HEK293 (cell line): ENCODE measurements around the gene NDUFS7.

Experiments
- CTCF ChIA-PET: fragments of 350-600 bp; formaldehyde crosslinking; extraction: SDS; loops from one replicate; lab custom pipeline; 2021; ENCODE audit warnings: antibody characterized with exemption; lab: Yijun Ruan, JAX
- POLR2A ChIA-PET: fragments of 300-600 bp; formaldehyde crosslinking; extraction: SDS; loops from one replicate; lab custom pipeline; 2020; ENCODE audit warnings: antibody characterized with exemption, inconsistent platforms; lab: Yijun Ruan, JAX
- H3K27ac ChIP-seq: fragments of 200-500 bp; sonication (Bioruptor generic); 2 replicates; pipeline ENCODE4 v1.5.1; 2014; ENCODE audit warnings: low read depth, low read length, control low read depth, inconsistent platforms; ENCODE audit errors: extremely low read depth
- H3K36me3 ChIP-seq, 2 experiments: fragments of 200-500 bp in 1 of 2; sonication (Bioruptor generic) in 1 of 2; 1 replicate in 1 of 2; 2 replicates in 1 of 2; pipeline ENCODE4 v1.5.1; 2014 to 2017; ENCODE audit warnings: inconsistent platforms in 2 of 2, low read length in 2 of 2; ENCODE audit not compliant: control insufficient read depth in 2 of 2, insufficient read depth in 1 of 2
- H3K4me1 ChIP-seq: fragments of 200-500 bp; sonication (Bioruptor generic); 2 replicates; pipeline ENCODE4 v1.5.1; 2014; ENCODE audit warnings: mild to moderate bottlenecking, low read length, inconsistent platforms; ENCODE audit not compliant: control insufficient read depth, insufficient read depth
- H3K4me3 ChIP-seq: 2 replicates; pipeline ENCODE4 v1.5.1; 2011; ENCODE audit warnings: low read depth, mild to moderate bottlenecking, control low read depth, low read length, moderate library complexity
- H3K9me3 ChIP-seq: fragments of 200-500 bp; sonication (Bioruptor generic); 2 replicates; pipeline ENCODE4 v1.5.1; 2014; ENCODE audit warnings: low read depth, low read length, inconsistent platforms; ENCODE audit not compliant: control insufficient read depth, insufficient read depth
- KLF8 ChIP-seq: fragments of 450-650 bp; formaldehyde crosslinking; IDR thresholded peaks from 2 replicates; pipeline ENCODE4 v1.5.1; 2016; ENCODE audit warnings: missing biosample characterization, missing genetic modification characterization
- OSR2 ChIP-seq: fragments of 450-650 bp; formaldehyde crosslinking; IDR thresholded peaks from 2 replicates; pipeline ENCODE4 v1.5.1; 2016; ENCODE audit warnings: missing biosample characterization, missing genetic modification characterization
- PRDM1 ChIP-seq: fragments of 450-650 bp; formaldehyde crosslinking; IDR thresholded peaks from 2 replicates; pipeline ENCODE4; 2016; ENCODE audit warnings: missing biosample characterization, missing genetic modification characterization
- PRDM6 ChIP-seq: fragments of 450-650 bp; formaldehyde crosslinking; IDR thresholded peaks from 2 replicates; pipeline ENCODE4 v1.5.1; 2017; ENCODE audit warnings: missing biosample characterization, missing genetic modification characterization
- SP7 ChIP-seq: fragments of 450-650 bp; formaldehyde crosslinking; IDR thresholded peaks from 2 replicates; pipeline ENCODE4 v1.5.1; 2016; ENCODE audit warnings: missing biosample characterization, missing genetic modification characterization
- ZFP69B ChIP-seq: fragments of 450-650 bp; formaldehyde crosslinking; IDR thresholded peaks from 2 replicates; pipeline ENCODE4 v1.5.1; 2016; ENCODE audit warnings: missing biosample characterization, missing genetic modification characterization
- ZNF121 ChIP-seq: fragments of 450-650 bp; formaldehyde crosslinking; IDR thresholded peaks from 2 replicates; pipeline ENCODE4 v1.5.1; 2016; ENCODE audit warnings: missing biosample characterization, missing genetic modification characterization
- ZNF175 ChIP-seq: fragments of 450-650 bp; formaldehyde crosslinking; IDR thresholded peaks from 2 replicates; pipeline ENCODE4 v1.5.1; 2016; ENCODE audit warnings: missing biosample characterization, missing genetic modification characterization
- ZNF214 ChIP-seq: fragments of 450-650 bp; formaldehyde crosslinking; IDR thresholded peaks from 2 replicates; pipeline ENCODE4 v1.5.1; 2017; ENCODE audit warnings: missing biosample characterization, mild to moderate bottlenecking, missing genetic modification characterization, borderline replicate concordance
- ZNF292 ChIP-seq: fragments of 450-650 bp; formaldehyde crosslinking; IDR thresholded peaks from 2 replicates; pipeline ENCODE4 v1.5.1; 2016; ENCODE audit warnings: low read depth, missing biosample characterization, missing genetic modification characterization, borderline replicate concordance
- ZNF654 ChIP-seq: fragments of 450-650 bp; formaldehyde crosslinking; IDR thresholded peaks from 2 replicates; pipeline ENCODE4 v1.5.1; 2016; ENCODE audit warnings: low read depth, missing biosample characterization, missing genetic modification characterization
- ZNF692 ChIP-seq: fragments of 450-650 bp; formaldehyde crosslinking; IDR thresholded peaks from 2 replicates; pipeline ENCODE4 v1.5.1; 2016; ENCODE audit warnings: missing biosample characterization, missing genetic modification characterization
- ZNF701 ChIP-seq: fragments of 450-650 bp; formaldehyde crosslinking; IDR thresholded peaks from 2 replicates; pipeline ENCODE4 v1.5.1; 2016; ENCODE audit warnings: missing biosample characterization, missing genetic modification characterization
- ZNF777 ChIP-seq: fragments of 450-650 bp; formaldehyde crosslinking; IDR thresholded peaks from 2 replicates; pipeline ENCODE4 v1.5.1; 2017; ENCODE audit warnings: missing biosample characterization, missing genetic modification characterization, borderline replicate concordance
- ZNF830 ChIP-seq: fragments of 450-650 bp; IDR thresholded peaks from 2 replicates; pipeline ENCODE4 v1.5.0; 2018; ENCODE audit warnings: missing biosample characterization, missing genetic modification characterization, low read depth, mild to moderate bottlenecking, moderate library complexity
- ZSCAN16 ChIP-seq: fragments of 450-650 bp; formaldehyde crosslinking; IDR thresholded peaks from 2 replicates; pipeline ENCODE4 v1.5.1; 2016; ENCODE audit warnings: missing biosample characterization, missing genetic modification characterization
- TF ChIP-seq, protein P1 (sequence below): fragments of 450-650 bp; IDR thresholded peaks from 2 replicates; pipeline ENCODE4 v1.5.1; 2018; ENCODE audit warnings: missing biosample characterization, mild to moderate bottlenecking, missing genetic modification characterization

Gene NDUFS7

GRCh38 chr19:1377965-1378785 lies 5.5 kb upstream of the NDUFS7 start:
- Histone ChIP-seq H3K9me3 (no peaks in the 10 kb centered on the region), H3K36me3 (peaks cover 10 to 28% of the 10 kb centered on the region in 2 experiments), H3K27ac (no peak overlapping the region), H3K4me3 (no peak overlapping the region), H3K4me1 (no peaks in the 10 kb centered on the region)
- ChIA-PET POLR2A (no interaction called here), CTCF (no interaction called here)
- TF ChIP-seq ZNF175 (tag by site-specific recombination): no peak
- no peak for TF ChIP-seq OSR2
- no peak for TF ChIP-seq ZNF654 (tag by site-specific recombination)
- TF ChIP-seq SP7 (tag by site-specific recombination): no peak

DNA sequence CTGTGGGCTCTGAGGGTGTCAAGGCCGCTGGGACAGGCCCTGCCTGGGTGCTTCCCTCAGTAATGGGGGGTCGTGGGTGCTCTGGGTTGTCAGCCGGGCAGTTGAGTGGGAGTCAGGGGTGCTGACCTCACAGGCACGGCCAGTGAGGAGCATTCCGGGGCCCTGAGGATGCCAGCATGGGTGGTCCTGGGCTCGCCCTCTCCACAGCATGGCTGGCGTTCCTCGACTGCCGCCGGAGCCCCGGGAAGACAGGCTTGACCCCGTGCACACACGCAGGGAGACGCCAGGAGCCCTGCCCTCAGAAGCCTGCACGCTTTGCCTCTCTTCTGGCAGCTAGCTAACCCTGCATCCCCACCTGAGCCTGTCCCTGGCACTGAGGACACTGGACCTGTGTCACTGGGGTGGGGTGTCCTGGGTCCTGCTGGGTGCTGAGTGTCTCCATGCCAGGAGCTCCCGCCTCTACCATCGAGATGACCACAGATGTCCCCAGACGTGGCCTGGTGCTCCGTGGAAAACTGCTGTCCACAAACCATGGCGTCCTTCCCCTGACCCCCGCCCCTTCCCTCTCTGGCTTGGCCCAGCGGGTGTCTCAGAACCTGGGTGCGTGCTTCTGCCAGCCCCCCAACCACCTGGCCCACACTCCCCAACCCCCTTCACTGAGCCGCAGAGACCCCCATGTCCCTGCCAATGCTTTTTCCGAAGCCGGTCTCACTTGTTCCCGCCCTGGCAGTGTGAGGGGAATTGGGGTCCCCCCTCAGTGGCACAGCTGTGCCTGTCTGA lies 4.4 kb upstream of the NDUFS7 start:
- Histone ChIP-seq H3K4me1 (no peaks in the 10 kb centered on the region), H3K9me3 (no peaks in the 10 kb centered on the region), H3K4me3 (no peak overlapping the region), H3K36me3 (peaks cover 6 to 17% of the 10 kb centered on the region in 2 experiments; a peak in 2 of 3 replicates), H3K27ac (no peak overlapping the region)
- ChIA-PET POLR2A (interaction anchor here (1.0 kb wide), 1 partner anchor 110 kb away, joined by 4 read pairs; the partner anchor contains the start of gene CIRBP), CTCF (interaction anchor here (1.0 kb wide), 1 partner anchor 135 kb away, joined by 3 read pairs; no protein-coding TSS in a partner anchor)
- TF ChIP-seq, protein P1, sequence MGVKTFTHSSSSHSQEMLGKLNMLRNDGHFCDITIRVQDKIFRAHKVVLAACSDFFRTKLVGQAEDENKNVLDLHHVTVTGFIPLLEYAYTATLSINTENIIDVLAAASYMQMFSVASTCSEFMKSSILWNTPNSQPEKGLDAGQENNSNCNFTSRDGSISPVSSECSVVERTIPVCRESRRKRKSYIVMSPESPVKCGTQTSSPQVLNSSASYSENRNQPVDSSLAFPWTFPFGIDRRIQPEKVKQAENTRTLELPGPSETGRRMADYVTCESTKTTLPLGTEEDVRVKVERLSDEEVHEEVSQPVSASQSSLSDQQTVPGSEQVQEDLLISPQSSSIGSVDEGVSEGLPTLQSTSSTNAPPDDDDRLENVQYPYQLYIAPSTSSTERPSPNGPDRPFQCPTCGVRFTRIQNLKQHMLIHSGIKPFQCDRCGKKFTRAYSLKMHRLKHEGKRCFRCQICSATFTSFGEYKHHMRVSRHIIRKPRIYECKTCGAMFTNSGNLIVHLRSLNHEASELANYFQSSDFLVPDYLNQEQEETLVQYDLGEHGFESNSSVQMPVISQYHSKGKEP (tag by site-specific recombination): no peak

DNA sequence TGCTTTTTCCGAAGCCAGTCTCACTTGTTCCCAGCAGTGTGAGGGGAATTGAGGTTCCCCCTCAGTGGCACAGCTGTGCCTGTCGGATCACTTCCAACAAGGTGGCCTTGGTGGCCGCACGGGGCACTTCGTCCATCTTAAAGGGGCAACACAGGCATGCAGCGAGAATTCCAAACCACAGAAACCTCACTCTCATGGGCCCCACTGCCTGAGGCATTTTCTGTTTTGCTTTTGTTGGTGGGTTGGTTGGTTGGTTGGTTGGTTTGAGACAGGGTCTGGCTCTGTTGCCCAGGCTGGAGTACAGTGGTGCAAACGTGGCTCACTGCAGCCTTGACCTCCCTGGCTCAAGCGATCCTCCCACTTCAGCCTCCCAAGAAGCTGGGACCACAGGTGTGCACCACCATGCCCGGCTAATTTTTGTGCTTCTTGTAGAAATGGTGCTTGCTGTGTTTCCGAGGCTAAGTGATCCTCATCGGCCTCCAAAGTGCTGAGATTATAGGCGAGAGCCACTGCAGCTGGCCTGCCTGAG lies 3.7 kb upstream of the NDUFS7 start:
- ChIA-PET CTCF (interaction anchor here (1.0 kb wide), 1 partner anchor 136 kb away, joined by 3 read pairs; no protein-coding TSS in a partner anchor), POLR2A (interaction anchor here (1.0 to 2.2 kb wide), 3 partner anchors 66 to 111 kb away, joined by 3 to 9 read pairs (median 4); partner anchors contain the start of gene CIRBP)
- Histone ChIP-seq H3K4me3 (no peak overlapping the region), H3K9me3 (no peaks in the 10 kb centered on the region), H3K36me3 (peaks cover under 1 to 15% of the 10 kb centered on the region in 2 experiments; a peak in 2 of 3 replicates), H3K4me1 (0 out of 2 replicates have a peak, but pooled peaks cover 3% of the 10 kb centered on the region), H3K27ac (no peak overlapping the region)
- TF ChIP-seq ZNF292 (no peak), ZNF777 (tag by site-specific recombination) (no peak), ZNF830 (tag by site-specific recombination) (no peak), PRDM6 (tag by site-specific recombination) (no peak), ZFP69B (tag by site-specific recombination) (peak; percentile 78; the same call in 1 of the 2 replicates), PRDM1 (tag by site-specific recombination) (no peak), ZNF692 (peak; percentile 90), ZNF214 (tag by site-specific recombination) (no peak), KLF8 (tag by site-specific recombination) (no peak), ZNF701 (tag by site-specific recombination) (no peak), ZSCAN16 (no peak), ZNF121 (tag by site-specific recombination) (peak; percentile 88)
